MM.1S (cell line): ENCODE results near the gene RUNDC3A.

ENCODE experiments used
- DNase-seq: peaks from one replicate; pipeline ENCODE4 v3.0.0-alpha.2; 2015
- H2AFZ ChIP-seq: fragments of 300-600 bp; sonication (generic); 2 replicates; pipeline ENCODE4 v1.6.0; 2016; ENCODE audit warnings: antibody characterized with exemption, low read length
- H3F3A ChIP-seq: fragments of 300-600 bp; sonication (generic); 2 replicates; pipeline ENCODE4 v1.6.1; 2016; ENCODE audit warnings: mild to moderate bottlenecking, antibody characterized with exemption, low read length, moderate library complexity, mixed read lengths; ENCODE audit not compliant: insufficient read depth
- H3K27ac ChIP-seq: fragments of 300-600 bp; sonication (generic); 2 replicates; pipeline ENCODE4 v1.5.1; 2016; ENCODE audit warnings: mild to moderate bottlenecking, low read length
- H3K27me3 ChIP-seq: fragments of 300-600 bp; sonication (generic); replicated peaks from 2 replicates; pipeline ENCODE4 v1.6.0; 2016; ENCODE audit warnings: low read length; ENCODE audit not compliant: insufficient read depth
- H3K36me3 ChIP-seq: fragments of 300-600 bp; sonication (generic); replicated peaks from 2 replicates; pipeline ENCODE4 v1.6.1; 2016; ENCODE audit warnings: mild to moderate bottlenecking, low read length, mixed read lengths; ENCODE audit not compliant: insufficient read depth
- H3K4me1 ChIP-seq: fragments of 300-600 bp; sonication (generic); 2 replicates; pipeline ENCODE4 v1.6.1; 2016; ENCODE audit warnings: low read length, mixed read lengths
- H3K4me2 ChIP-seq: fragments of 300-600 bp; sonication (generic); 2 replicates; pipeline ENCODE4 v1.6.0; 2016; ENCODE audit warnings: low read depth, low read length
- H3K4me3 ChIP-seq: fragments of 300-600 bp; sonication (generic); 2 replicates; pipeline ENCODE4 v1.5.1; 2016; ENCODE audit warnings: low read length, mixed read lengths
- H3K79me2 ChIP-seq: fragments of 300-600 bp; sonication (generic); 2 replicates; pipeline ENCODE4 v1.6.1; 2016; ENCODE audit warnings: mixed run types, low read length, mixed read lengths
- H3K9ac ChIP-seq: fragments of 300-600 bp; sonication (generic); 2 replicates; pipeline ENCODE4 v1.6.1; 2016; ENCODE audit warnings: low read length, mixed read lengths
- H3K9me2 ChIP-seq: fragments of 300-600 bp; sonication (generic); replicated peaks from 2 replicates; pipeline ENCODE4 v1.6.1; 2016; ENCODE audit warnings: mild to moderate bottlenecking, low read length, mixed read lengths; ENCODE audit not compliant: insufficient read depth
- H3K9me3 ChIP-seq: fragments of 300-600 bp; sonication (generic); replicated peaks from 2 replicates; pipeline ENCODE4 v1.6.1; 2016; ENCODE audit warnings: mild to moderate bottlenecking, low read length, mixed read lengths; ENCODE audit not compliant: insufficient read depth
- H4K20me1 ChIP-seq: fragments of 300-600 bp; sonication (generic); 2 replicates; pipeline ENCODE4 v1.6.1; 2016; ENCODE audit warnings: mild to moderate bottlenecking, low read length, moderate library complexity, mixed read lengths; ENCODE audit not compliant: insufficient read depth
- CTCF ChIP-seq: fragments of 300-600 bp; sonication (generic); IDR thresholded peaks from 2 replicates; pipeline ENCODE4 v1.5.1; 2016; ENCODE audit warnings: antibody characterized with exemption, low read length, mixed read lengths
- EZH2 ChIP-seq: fragments of 300-600 bp; sonication (generic); optimal IDR thresholded peaks from 2 replicates; pipeline ENCODE3; 2017; ENCODE audit warnings: low read depth, mild to moderate bottlenecking, antibody characterized with exemption, low read length, mixed read lengths
- EZH2phosphoT487 ChIP-seq: fragments of 300-600 bp; sonication (generic); IDR thresholded peaks from 2 replicates; pipeline ENCODE4 v1.6.1; 2018; ENCODE audit warnings: antibody characterized with exemption, low read length

RUNDC3A gene

GRCh38 chr17:44314031-44314430, 5.6 kb downstream of the RUNDC3A start:
- Histone ChIP-seq H4K20me1 (no peaks in the 10 kb centered on the region), H3K4me1 (no peaks in the 10 kb centered on the region), H3F3A (no peaks in the 10 kb centered on the region), H3K36me3 (no peaks in the 10 kb centered on the region), H3K4me3 (no peak overlapping the region), H3K9ac (no peak overlapping the region), H3K79me2 (no peaks in the 10 kb centered on the region), H3K9me2 (no peaks in the 10 kb centered on the region), H3K4me2 (no peak overlapping the region), H3K27ac (no peak overlapping the region), H2AFZ (no peak overlapping the region), H3K27me3 (peaks cover 52% of the 10 kb centered on the region), H3K9me3 (no peaks in the 10 kb centered on the region)
- DNase-seq: no peak
- TF ChIP-seq CTCF: no peak
- TF ChIP-seq EZH2phosphoT487: no peak
- no peak for TF ChIP-seq EZH2

GRCh38 chr17:44314524-44314868, 6.1 kb downstream of the RUNDC3A start:
- no peaks in the 10 kb centered on the region for H3K9me3 ChIP-seq
- peaks cover 52% of the 10 kb centered on the region for H3K27me3 ChIP-seq
- H3K27ac ChIP-seq: no peak overlapping the region
- H3K4me3 ChIP-seq: no peak overlapping the region
- no peaks in the 10 kb centered on the region for H4K20me1 ChIP-seq
- H2AFZ ChIP-seq: no peak overlapping the region
- H3K9me2 ChIP-seq: no peaks in the 10 kb centered on the region
- no peak overlapping the region for H3K4me2 ChIP-seq
- no peak overlapping the region for H3K9ac ChIP-seq
- H3K4me1 ChIP-seq: no peaks in the 10 kb centered on the region
- 0 out of 2 replicates have a peak, but pooled peaks cover 3% of the 10 kb centered on the region for H3F3A ChIP-seq
- no peaks in the 10 kb centered on the region for H3K79me2 ChIP-seq
- TF ChIP-seq EZH2phosphoT487: no peak
- no peak for TF ChIP-seq CTCF
- TF ChIP-seq EZH2: no peak
- no peak for DNase-seq
- no peaks in the 10 kb centered on the region for H3K36me3 ChIP-seq

GRCh38 chr17:44314869-44315661, 6.7 kb downstream of the RUNDC3A start:
- Histone ChIP-seq H3K4me2 (peak overlapping the region; percentile 24; the same call in 1 of the 2 replicates), H4K20me1 (no peaks in the 10 kb centered on the region), H3K36me3 (no peaks in the 10 kb centered on the region), H2AFZ (no peak overlapping the region), H3F3A (0 out of 2 replicates have a peak, but pooled peaks cover 4% of the 10 kb centered on the region), H3K4me1 (no peaks in the 10 kb centered on the region), H3K4me3 (0 out of 2 replicates have a peak overlapping the region, but pooled peaks have one; percentile 10), H3K9me2 (no peaks in the 10 kb centered on the region), H3K9ac (no peak overlapping the region), H3K27ac (no peak overlapping the region), H3K9me3 (no peaks in the 10 kb centered on the region), H3K27me3 (peaks cover 49% of the 10 kb centered on the region), H3K79me2 (no peaks in the 10 kb centered on the region)
- TF ChIP-seq EZH2 (no peak), CTCF (no peak)
- DNase-seq: peak; percentile 27
